GM13977 (cell line): ENCODE measurements around the gene NMBR.
"Not testable (repeated sequence)": the region's sequence is repeated elsewhere in the genome, so short reads cannot be mapped to it uniquely, and the experiment has no call there.

ENCODE experiments used
- DNase-seq: peaks from one replicate; pipeline ENCODE4 v3.0.0; 2012; ENCODE audit warnings: low spot score
- CTCF ChIP-seq: IDR thresholded peaks from 2 replicates; pipeline ENCODE4 v1.5.1; 2012; ENCODE audit warnings: mild to moderate bottlenecking, control low read depth; ENCODE audit not compliant: insufficient read depth; ENCODE audit errors: extremely low read depth, missing control alignments
- in situ Hi-C: fragments of 300-500 bp; cut with MboI; formaldehyde crosslinking; loops from one replicate; pipeline ENCODE4 v1.12.0; 2022; ENCODE audit warnings: low sequenced_read_pairs, low pct_unique_long_range_greater_than_20kb, mixed read lengths, inconsistent platforms; ENCODE audit not compliant: unreplicated experiment

The NMBR gene

GRCh38 chr6:142146828-142147662, at the start of gene NMBR, which contains the start of gene VTA1:
NMBR (minus strand) TSS chr6:142147122; CDS start chr6:142088658, 58,464 bp downstream.
VTA1 (plus strand) TSS chr6:142147263; CDS start chr6:142147288, 25 bp downstream.
- peak; percentile 85 for TF ChIP-seq CTCF
- peak; percentile 80 for DNase-seq
- in situ Hi-C loops = loop anchor here (25.0 kb wide), 1 partner anchor 240 kb away; no protein-coding TSS in a partner anchor

- DNase-seq = no peak
- in situ Hi-C loops = no loop called here
Measured at GRCh38 chr6:142195862-142196541, 49.1 kb upstream of the NMBR start.

GRCh38 chr6:142193621-142194020, 46.7 kb upstream of the NMBR start:
- in situ Hi-C loops = no loop called here
- no peak for TF ChIP-seq CTCF
- no peak for DNase-seq

More at GRCh38 chr6:142195862-142196541, 49.1 kb upstream of the NMBR start:
- TF ChIP-seq CTCF = no peak

GRCh38 chr6:142192343-142192742, 45.4 kb upstream of the NMBR start:
- no peak for DNase-seq
- TF ChIP-seq CTCF = no peak
- in situ Hi-C loops = no loop called here

GRCh38 chr6:142189057-142189456, 42.1 kb upstream of the NMBR start:
- in situ Hi-C loops = no loop called here
- TF ChIP-seq CTCF = no peak
- no peak for DNase-seq

GRCh38 chr6:142188341-142188740, 41.4 kb upstream of the NMBR start:
- DNase-seq, in situ Hi-C loops: not testable (repeated sequence)

GRCh38 chr6:142187209-142187608, 40.3 kb upstream of the NMBR start:
- no peak for TF ChIP-seq CTCF
- no peak for DNase-seq

More at GRCh38 chr6:142187209-142187608, 40.3 kb upstream of the NMBR start:
- in situ Hi-C loops = no loop called here
